Right lobe of liver (tissue), 6 donors: ENCODE data around the gene TBC1D28. TPM values are rescaled to one million over a fixed set of nuclear protein-coding genes. Genes with fewer than 3 reads are reported as not detected.
"Not testable (repeated sequence)": the region's sequence is repeated elsewhere in the genome, so short reads cannot be mapped to it uniquely, and the experiment has no call there.

Source experiments
- ATAC-seq, 4 donors: fragments of 200-7000 bp; cut with Tn5 transposase; one replicate each; pipeline ENCODE4 v1.9.1; 2020; ENCODE audit warnings: mild to moderate bottlenecking in 4 of 4, moderate library complexity in 4 of 4
- DNase-seq, 3 donors: peaks; one replicate each; pipeline ENCODE4 v3.0.0-alpha.2; 2020
- H3K27ac ChIP-seq, 3 donors: fragments of 200-600 bp; one replicate each; pipeline ENCODE4 v1.8.0; 2022
- H3K27me3 ChIP-seq, 2 donors: fragments of 200-600 bp; one replicate each; pipeline ENCODE4 v1.8.0; 2022
- H3K36me3 ChIP-seq, 4 donors: fragments of 200-600 bp; sonication (generic) in 1 of 4; one replicate each; pipeline versions ENCODE4 v1.5.1 to v1.8.0; 2017 to 2022; ENCODE audit warnings: control low read depth in 1 of 4
- H3K4me1 ChIP-seq, 4 donors: fragments of 200-600 bp; sonication (generic) in 1 of 4; one replicate each; pipeline versions ENCODE4 v1.5.1 to v1.8.0; 2017 to 2022; ENCODE audit warnings: control low read depth in 1 of 4
- H3K4me3 ChIP-seq, 3 donors: fragments of 200-600 bp; one replicate each; pipeline ENCODE4 v1.8.0; 2022
- H3K9me3 ChIP-seq, 4 donors: fragments of 200-600 bp; sonication (generic) in 1 of 4; one replicate each; pipeline versions ENCODE4 v1.5.1 to v1.8.0; 2017 to 2022; ENCODE audit warnings: control low read depth in 1 of 4
- WGBS: methylation state at CpG from one replicate; pipeline ENCODE4 v1.1.6; 2018; ENCODE audit warnings: low coverage, low lambda C conversion rate; ENCODE audit not compliant: insufficient coverage; ENCODE audit errors: missing lambda C conversion rate; 5-methylcytosine and 5-hydroxymethylcytosine counted together
- intact Hi-C, 2 donors: fragments of 100-400 bp; cut with DNase I; formaldehyde crosslinking; loops; one replicate each; pipeline versions ENCODE4 v1.11.2 to v1.14.1; 2022
- small RNA-seq, 2 experiments: library from RNA; depleted of rRNA; stranded (forward); fragments of <200 nt; gene quantifications; one replicate each; pipeline ENCODE3, GENCODE V24; 2016
- total RNA-seq, 6 experiments: library from RNA; depleted of rRNA in 2 of 6; stranded (reverse); fragments of >200 nt in 2 of 6; fragmentation: NEBNext Ultra II Directional in 3 of 6; extraction: Animal tissue kit (Norgen Biotek cat#: 25700) in 3 of 6; gene quantifications; one replicate each; pipeline versions ENCODE4 v1.1.0 to v1.2.4, GENCODE V29; 2016 to 2023
- donor health status: DM: no; HTN: yes; CAD: no.
- donor health status: DM: no; HTN: no; CAD: no.
- donor health status: DM: no; HTN: no; CAD: no.
- donor health status: DM: no; HTN: yes; CAD: no.
- donor health status: DM: no; HTN: yes; CAD: no.

The TBC1D28 gene
- total RNA-seq, 6 experiments from 2014 or later, result not detected

DNA sequence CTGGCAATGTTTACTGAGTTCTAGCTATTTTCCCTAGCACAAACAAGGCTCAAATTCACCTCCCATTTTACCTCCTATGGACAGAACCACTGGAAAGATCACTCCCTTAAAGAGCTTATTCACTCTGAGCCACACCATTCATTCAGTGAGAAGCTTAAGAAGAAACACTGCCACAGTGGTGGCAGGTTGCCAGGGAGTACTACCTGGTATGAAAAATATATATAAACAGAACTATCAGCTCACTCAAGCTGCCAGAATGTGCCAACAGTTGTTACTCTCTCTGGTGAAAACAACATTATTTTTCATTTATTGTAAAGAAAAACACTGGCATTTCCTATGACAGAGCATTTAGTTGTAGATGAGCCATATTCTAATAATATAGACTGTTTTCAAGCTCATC is 31.2 kb downstream of the TBC1D28 start:
- ATAC-seq, intact Hi-C loops, DNase-seq, H3K4me3 ChIP-seq, H3K27ac ChIP-seq, H3K36me3 ChIP-seq, H3K9me3 ChIP-seq, H3K27me3 ChIP-seq, H3K4me1 ChIP-seq: not testable (repeated sequence)

DNA sequence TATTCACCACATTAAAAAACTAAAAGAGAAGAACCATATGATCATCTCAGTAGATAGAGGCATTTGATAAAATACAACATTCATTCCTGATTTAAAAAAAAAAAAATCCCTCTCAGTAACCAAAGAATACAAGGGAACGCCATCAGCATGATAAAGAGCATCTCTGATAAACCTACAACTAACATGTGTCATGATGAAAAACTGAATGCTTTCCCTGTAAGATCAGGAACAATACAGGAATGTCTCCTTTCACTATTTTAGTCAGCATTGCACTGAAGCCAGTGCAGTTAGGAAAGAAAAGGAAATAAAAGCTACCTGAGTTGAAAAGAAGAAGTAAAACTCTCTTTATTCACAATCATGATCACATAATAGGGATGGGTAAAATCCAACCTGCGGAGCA is 51.1 kb downstream of the TBC1D28 start:
- H3K4me3 ChIP-seq, H3K9me3 ChIP-seq, DNase-seq, H3K36me3 ChIP-seq, H3K27me3 ChIP-seq, H3K4me1 ChIP-seq, ATAC-seq, H3K27ac ChIP-seq, intact Hi-C loops: not testable (repeated sequence)
- 70% methylated on average over 2 of the region's 2 CpGs for WGBS

Small RNA genes lying within 50 kb of the gene (small RNA-seq; reads per million reads assigned to genes)
- gene AC026271.2, result 0 reads per million in 2 experiments

Other genes starting within 250 kb of the TBC1D28 start
- gene LGALS9C, start 167.6 kb downstream of the TBC1D28 start, total RNA-seq, result 1 to 10 TPM in 1 of 6 experiments, under 1 TPM in 5; 0.16 to 1.6 (median 0.48) TPM
- 1 to 10 TPM in 3 of 6 experiments, under 1 TPM in 3; 0.44 to 1.6 (median 1.1) TPM for gene FOXO3B, start 37.9 kb upstream of the TBC1D28 start, total RNA-seq
- 1 to 10 TPM in 1 of 6 experiments, under 1 TPM in 4, not detected in 1; 0.12 to 1.0 (median 0.31) TPM for gene FBXW10, start 99.7 kb upstream of the TBC1D28 start, total RNA-seq
- 10 to 100 TPM; 19.5 to 26.5 (median 22.4) TPM for gene TVP23B, start 136.8 kb upstream of the TBC1D28 start, total RNA-seq
- 10 to 100 TPM; 15.8 to 19.7 (median 16.6) TPM for gene PRPSAP2, start 213.7 kb upstream of the TBC1D28 start, total RNA-seq